Measurements from ENCODE around the gene GALNS. TPM values are rescaled to one million over a fixed set of nuclear protein-coding genes. Genes with fewer than 3 reads are reported as not detected.

GALNS gene
- total and polyA plus RNA-seq, 2 of the 4 experiments (the other 2 are of a cell fraction), result 7.2 to 32.5 TPM

DNA sequence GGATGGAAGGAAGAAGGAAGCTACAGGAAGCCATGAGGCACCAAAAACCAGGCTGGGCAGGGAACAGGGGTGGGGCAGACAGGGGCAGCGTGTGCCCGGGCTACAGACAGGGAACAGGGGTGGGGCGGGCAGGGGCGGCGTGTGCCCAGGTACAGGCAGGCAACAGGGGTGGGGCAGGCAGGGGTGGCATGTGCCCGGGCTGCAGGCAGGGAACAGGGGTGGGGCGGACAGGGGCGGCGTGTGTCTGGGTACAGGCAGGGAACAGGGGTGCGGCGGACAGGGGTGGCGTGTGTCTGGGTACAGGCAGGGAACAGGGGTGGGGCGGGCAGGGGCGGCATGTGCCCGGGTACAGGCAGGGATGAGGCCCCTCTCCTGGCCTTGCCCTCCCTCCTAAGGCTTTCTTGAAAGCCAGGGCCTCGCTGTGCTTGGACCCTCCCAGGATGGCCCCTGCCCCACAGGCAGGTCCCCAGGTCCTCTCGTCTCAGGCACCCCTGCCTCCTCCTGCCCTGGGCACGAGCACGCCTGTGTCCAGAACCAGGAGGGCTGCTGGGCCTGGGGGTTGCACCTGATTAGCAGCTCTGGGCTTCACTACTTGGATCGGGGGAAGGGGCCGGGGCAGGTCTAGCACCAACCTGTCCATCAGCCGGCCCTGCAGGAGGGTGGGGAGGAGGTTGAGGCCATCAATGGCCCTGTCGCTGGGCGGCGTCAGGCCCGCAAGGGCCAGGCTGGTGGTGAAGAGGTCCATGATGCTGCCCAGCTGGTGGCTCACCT lies 30.5 kb downstream of the GALNS start:
- no TSS peak for BruUV-seq (replicated peaks)
- Histone ChIP-seq H4K5ac (ENCODE audit: low read depth, low read length) (no peak overlapping the region), H3K23ac (ENCODE audit: low read depth, low read length) (no peak overlapping the region), H3K9ac (ENCODE audit: low read depth, low read length) (no peak overlapping the region), H2BK20ac (ENCODE audit: low read depth, low read length) (no peak overlapping the region), H3K4me1 (ENCODE audit: control insufficient read depth, insufficient read depth, low read length) (peaks cover 4% of the 10 kb centered on the region; the same call in 1 of the 2 replicates), H2AK5ac (ENCODE audit: low read depth, low read length) (no peak overlapping the region), H2AK9ac (replicated peaks; ENCODE audit: low read depth, low read length, poor library complexity) (no peak overlapping the region), H3K14ac (replicated peaks; ENCODE audit: low read depth, low read length) (no peak overlapping the region), H2BK5ac (ENCODE audit: low read depth, low read length, poor library complexity, severe bottlenecking) (no peak overlapping the region), H3K36me3 (ENCODE audit: control insufficient read depth, insufficient read depth, low read length) (peaks cover 28% of the 10 kb centered on the region), H4K8ac (ENCODE audit: low read depth in 2 of 2, low read length in 2 of 2) (no peak overlapping the region), H3K4ac (ENCODE audit: low read depth, low read length) (no peak overlapping the region), H3K18ac (ENCODE audit: low read depth, low read length) (no peak overlapping the region), H3K4me3 (ENCODE audit: insufficient read depth, low read depth, low read length) (no peak overlapping the region), H3K79me1 (ENCODE audit: low read depth in 1 of 2, low read length in 2 of 2) (no peaks in the 10 kb centered on the region), H3K9me3 (ENCODE audit: control insufficient read depth, insufficient read depth, low read length) (no peaks in the 10 kb centered on the region), H3K56ac (ENCODE audit: extremely low read depth, insufficient read depth, low read length) (no peak overlapping the region), H4K91ac (ENCODE audit: insufficient read depth, low read depth, low read length) (no peak overlapping the region), H2BK15ac (ENCODE audit: low read depth, low read length) (no peak overlapping the region), H2BK120ac (ENCODE audit: low read depth, low read length) (no peak overlapping the region), H3K27ac (ENCODE audit: insufficient read depth, low read length) (no peak overlapping the region), H2AFZ (replicated peaks; ENCODE audit: low read length, poor library complexity) (no peak overlapping the region), H3K9me1 (ENCODE audit: insufficient read depth, low read length) (no peaks in the 10 kb centered on the region), H3K4me2 (ENCODE audit: low read depth, low read length) (no peak overlapping the region), H4K20me1 (ENCODE audit: insufficient read depth, low read length) (peaks cover 4% of the 10 kb centered on the region; the same call in 1 of the 2 replicates), H3K27me3 (ENCODE audit: control insufficient read depth, insufficient read depth, low read length) (no peaks in the 10 kb centered on the region)
- ATAC-seq (ENCODE audit: low read depth) (no peak), DNase-seq (no peak)
- intact Hi-C loops (cut with micrococcal nuclease) (no loop called here), in situ Hi-C loops (cut with MboI; ENCODE audit: low sequenced_read_pairs) (no loop called here), dilution Hi-C loops (cut with HindIII; ENCODE audit: low sequenced_read_pairs, unreplicated experiment) (no loop called here)
- WGBS, 2 experiments (ENCODE audit: extremely low coverage in 2 of 2, insufficient read length in 1 of 2), result 96% methylated on average over 12 of the region's 26 CpGs; no CpG with 5 or more reads in 1 of the 2 experiments
- no peak for TF ChIP-seq NFE2L2 (IDR thresholded peaks at IDR 0.05; ENCODE audit: low read depth, low read length)
- TF ChIP-seq CHD1 (IDR thresholded peaks at IDR 0.05; ENCODE audit: low read depth, low read length), result no peak
- no peak for TF ChIP-seq RFX5 (IDR thresholded peaks at IDR 0.05; ENCODE audit: low read depth, low read length)
- TF ChIP-seq MAFK (IDR thresholded peaks at IDR 0.05; ENCODE audit: low read depth, low read length), result no peak
- TF ChIP-seq MXI1 (IDR thresholded peaks at IDR 0.05; ENCODE audit: borderline replicate concordance, low read depth, low read length), result no peak
- no peak for TF ChIP-seq BHLHE40 (IDR thresholded peaks at IDR 0.05; ENCODE audit: low read depth, low read length)
- no peak for TF ChIP-seq SMC3 (IDR thresholded peaks at IDR 0.05; ENCODE audit: low read depth, low read length)
- no peak for TF ChIP-seq FOS (IDR thresholded peaks at IDR 0.05; ENCODE audit: low read depth, low read length)
- CTCF ChIA-PET, result no interaction called here
- POLR2A ChIA-PET (ENCODE audit: unreplicated experiment), result no interaction called here

Data from IMR-90 (cell line).